GM12873 (cell line): ENCODE data around the gene ACADS.

ENCODE experiments used
- TF ChIP-seq, protein P1 (sequence below): IDR thresholded peaks from 2 replicates; pipeline ENCODE4 v1.5.1; 2012; ENCODE audit warnings: low read depth, mild to moderate bottlenecking, moderate library complexity, low read length, control low read depth; ENCODE audit not compliant: insufficient read depth; ENCODE audit errors: missing control alignments

ACADS gene

DNA sequence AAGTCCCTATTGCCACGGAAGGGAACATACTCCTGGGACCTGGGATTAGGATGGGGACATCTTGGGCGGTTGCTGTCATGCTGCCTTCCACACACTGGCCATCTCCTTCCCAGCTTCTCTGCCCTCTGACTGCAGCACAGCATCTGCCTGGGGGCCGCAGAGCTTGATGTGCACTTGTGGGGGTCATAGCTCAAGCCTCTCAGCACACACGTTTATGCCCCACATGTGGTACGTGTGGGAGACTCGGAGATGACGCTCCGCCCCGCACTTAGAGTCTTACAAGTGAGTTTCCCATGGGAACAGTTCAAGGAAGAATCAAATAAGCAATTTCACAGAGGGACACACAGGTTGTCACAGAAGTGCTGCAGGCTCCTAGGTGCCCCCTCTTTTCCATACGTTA is 8.6 kb downstream of the ACADS start:
- TF ChIP-seq, protein P1, sequence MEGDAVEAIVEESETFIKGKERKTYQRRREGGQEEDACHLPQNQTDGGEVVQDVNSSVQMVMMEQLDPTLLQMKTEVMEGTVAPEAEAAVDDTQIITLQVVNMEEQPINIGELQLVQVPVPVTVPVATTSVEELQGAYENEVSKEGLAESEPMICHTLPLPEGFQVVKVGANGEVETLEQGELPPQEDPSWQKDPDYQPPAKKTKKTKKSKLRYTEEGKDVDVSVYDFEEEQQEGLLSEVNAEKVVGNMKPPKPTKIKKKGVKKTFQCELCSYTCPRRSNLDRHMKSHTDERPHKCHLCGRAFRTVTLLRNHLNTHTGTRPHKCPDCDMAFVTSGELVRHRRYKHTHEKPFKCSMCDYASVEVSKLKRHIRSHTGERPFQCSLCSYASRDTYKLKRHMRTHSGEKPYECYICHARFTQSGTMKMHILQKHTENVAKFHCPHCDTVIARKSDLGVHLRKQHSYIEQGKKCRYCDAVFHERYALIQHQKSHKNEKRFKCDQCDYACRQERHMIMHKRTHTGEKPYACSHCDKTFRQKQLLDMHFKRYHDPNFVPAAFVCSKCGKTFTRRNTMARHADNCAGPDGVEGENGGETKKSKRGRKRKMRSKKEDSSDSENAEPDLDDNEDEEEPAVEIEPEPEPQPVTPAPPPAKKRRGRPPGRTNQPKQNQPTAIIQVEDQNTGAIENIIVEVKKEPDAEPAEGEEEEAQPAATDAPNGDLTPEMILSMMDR: no peak

DNA sequence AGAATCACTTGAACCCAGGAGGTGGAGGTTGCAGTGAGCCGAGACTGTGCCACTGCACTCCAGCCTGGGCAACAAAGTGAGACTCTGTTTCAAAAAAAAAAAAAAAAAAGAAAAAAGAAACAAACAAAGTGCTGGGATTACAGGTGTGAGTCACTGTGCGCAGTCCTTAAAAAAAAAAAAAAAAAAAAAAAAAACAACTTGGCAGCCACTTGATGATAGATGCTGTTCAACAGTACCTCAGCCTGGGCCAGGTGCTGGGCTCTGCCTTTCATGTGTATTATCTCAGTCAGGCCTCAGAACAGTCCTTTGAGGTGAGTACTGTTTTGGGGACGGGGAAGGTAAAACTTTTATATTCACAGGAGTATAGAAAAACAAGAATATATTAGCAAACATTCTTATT is 9.6 kb downstream of the ACADS start:
- TF ChIP-seq, protein P1: no peak

DNA sequence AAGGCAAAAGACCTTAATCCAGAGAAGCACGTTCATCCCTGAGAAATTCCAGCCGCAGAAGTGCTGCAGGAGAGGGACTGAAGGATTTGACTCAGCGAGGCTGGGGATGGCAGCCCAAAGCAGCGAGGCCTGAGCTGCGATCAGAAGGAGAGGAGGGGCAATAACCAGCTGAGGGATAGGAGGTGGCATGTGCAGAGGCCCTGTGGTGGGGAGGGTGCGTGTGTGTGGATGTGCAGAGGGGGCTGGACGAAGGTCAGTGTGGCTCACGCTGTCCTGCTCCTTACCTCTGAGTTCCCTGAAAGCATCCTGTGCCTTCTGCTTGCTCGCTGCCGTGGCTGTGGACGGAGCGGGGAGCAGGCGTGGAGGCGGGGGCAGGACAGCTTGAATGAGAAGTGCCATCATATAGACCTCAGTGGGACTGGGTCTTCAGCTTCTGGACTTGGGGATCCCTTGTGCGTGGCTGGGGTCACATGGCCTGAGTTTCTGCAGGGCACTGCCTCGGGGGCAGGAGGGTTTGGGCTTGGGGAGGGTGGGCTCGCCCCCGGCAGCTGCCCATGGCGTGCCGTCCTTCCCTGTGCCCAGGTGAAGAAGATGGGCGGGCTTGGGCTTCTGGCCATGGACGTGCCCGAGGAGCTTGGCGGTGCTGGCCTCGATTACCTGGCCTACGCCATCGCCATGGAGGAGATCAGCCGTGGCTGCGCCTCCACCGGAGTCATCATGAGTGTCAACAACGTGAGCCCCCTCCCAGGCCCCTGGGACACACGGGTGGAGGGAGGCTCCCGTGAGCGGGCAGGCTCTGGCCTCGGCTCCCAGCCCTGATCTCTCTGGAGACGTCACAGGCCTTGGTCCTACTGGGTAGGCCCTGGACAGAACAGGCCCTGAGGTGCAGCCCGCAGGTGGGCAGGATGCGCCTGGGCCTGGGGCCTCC is 11.0 kb downstream of the ACADS start:
- TF ChIP-seq, protein P1: no peak

DNA sequence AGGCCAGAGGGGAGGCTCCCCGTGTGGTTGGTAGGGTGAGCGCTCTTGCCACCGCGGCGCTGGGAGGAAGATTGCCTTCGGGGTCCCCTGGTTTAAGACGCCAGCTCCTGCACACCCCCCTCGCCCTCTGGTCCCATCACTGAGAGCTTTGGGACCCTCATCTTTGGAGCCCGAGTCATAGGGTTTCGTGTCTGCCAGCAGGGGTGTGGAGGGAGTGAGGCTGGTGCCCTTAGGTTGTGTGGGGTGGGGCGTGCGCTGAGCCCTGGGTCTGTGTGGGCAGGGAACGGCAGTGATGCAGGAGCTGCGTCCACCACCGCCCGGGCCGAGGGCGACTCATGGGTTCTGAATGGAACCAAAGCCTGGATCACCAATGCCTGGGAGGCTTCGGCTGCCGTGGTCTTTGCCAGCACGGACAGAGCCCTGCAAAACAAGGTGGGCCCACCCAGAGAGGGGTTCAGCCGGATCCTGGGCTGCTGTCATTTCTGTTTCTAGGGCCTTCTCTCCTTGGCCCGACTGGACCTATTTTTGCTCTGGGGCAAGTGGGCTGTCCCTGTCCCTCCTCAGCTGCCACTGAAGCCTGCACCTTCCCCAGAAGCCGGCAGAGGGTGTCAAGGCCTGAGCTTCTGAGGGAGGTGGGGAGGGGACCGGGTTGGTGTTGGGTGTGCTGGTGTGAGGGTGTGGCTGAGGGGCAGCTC is 12.1 kb downstream of the ACADS start:
- TF ChIP-seq, protein P1: no peak

DNA sequence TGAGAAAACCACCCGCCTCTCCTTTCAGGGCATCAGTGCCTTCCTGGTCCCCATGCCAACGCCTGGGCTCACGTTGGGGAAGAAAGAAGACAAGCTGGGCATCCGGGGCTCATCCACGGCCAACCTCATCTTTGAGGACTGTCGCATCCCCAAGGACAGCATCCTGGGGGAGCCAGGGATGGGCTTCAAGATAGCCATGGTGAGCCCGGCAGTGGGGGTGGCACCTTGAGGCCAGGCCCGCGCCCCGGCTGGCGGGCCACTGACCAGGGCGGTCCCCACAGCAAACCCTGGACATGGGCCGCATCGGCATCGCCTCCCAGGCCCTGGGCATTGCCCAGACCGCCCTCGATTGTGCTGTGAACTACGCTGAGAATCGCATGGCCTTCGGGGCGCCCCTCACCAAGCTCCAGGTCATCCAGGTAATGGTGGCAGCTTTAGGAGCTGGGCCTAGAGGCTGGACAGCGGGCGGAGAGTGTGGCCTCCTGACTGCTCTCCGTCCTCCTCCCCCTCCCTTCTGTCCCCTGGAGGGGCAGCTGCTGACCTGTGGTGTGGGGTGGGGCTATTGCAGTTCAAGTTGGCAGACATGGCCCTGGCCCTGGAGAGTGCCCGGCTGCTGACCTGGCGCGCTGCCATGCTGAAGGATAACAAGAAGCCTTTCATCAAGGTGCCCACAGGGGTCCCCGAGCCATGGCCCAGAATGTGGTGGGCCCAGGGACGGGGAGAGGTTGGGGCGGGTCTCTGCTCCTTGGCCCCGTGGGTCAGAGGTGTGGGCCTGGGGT is 12.8 kb downstream of the ACADS start:
- TF ChIP-seq, protein P1: no peak

DNA sequence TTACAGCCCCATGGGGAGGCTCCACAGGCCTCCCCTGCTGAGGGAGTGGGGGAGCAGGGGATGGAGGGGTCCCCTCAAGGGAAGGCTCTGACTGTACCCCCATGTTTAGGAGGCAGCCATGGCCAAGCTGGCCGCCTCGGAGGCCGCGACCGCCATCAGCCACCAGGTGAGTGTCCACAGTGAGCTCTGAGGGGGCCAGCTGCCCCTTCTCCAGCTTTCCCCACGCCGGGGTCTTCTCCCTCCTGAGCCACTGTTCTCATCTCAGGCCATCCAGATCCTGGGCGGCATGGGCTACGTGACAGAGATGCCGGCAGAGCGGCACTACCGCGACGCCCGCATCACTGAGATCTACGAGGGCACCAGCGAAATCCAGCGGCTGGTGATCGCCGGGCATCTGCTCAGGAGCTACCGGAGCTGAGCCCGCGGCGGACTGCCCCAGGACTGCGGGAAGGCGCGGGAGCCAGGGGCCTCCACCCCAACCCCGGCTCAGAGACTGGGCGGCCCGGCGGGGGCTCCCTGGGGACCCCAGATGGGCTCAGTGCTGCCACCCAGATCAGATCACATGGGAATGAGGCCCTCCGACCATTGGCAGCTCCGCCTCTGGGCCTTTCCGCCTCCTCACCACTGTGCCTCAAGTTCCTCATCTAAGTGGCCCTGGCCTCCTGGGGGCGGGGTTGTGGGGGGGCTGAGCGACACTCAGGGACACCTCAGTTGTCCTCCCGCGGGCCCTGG is 13.6 kb downstream of the ACADS start:
- TF ChIP-seq, protein P1: no peak
